Glomerular visceral epithelial cell (primary cell): ENCODE measurements around the gene FLT4.

Experiments
- DNase-seq: peaks from one replicate; pipeline ENCODE4 v3.0.0-alpha.2; 2016; ENCODE audit errors: extremely low spot score

Gene FLT4

DNA sequence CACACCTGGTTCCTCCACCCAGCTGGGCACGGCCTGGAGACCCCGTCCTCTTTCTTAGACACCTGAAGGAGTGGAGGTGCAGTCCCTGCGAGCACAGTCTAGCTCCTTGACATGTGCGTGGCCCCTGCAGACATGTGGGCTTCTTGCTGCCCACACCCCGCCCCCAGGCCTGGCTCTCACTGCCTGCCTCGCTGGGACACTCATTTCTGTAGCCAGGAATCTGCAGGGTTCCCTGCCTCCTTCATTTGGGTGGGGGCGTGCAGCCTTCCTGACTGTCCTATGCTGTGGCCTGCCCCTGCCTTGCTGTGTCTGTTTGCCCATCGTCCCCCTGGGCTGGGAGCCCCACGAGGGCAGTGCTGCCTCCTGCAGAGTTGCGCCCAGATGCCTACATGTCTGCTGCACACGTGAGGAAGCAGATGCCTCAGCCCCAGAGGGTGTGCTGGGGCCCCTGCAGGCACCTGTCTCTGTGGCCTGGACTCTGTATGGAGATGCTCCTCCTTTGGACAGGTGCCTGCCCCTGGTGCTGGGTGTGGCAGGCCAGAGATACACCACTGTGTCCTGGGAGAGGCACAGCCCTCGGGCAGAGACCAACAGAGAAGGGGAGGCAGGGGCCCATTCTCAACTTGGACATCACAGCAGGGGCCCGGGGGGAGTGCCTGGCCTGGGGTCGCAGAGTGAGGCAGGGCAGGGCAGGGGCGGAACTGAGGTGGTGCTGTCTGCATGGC lies 22.6 kb downstream of the FLT4 start:
- DNase-seq, result no peak

GRCh38 chr5:180625791-180626660 lies 23.4 kb downstream of the FLT4 start:
- DNase-seq, result no peak

DNA sequence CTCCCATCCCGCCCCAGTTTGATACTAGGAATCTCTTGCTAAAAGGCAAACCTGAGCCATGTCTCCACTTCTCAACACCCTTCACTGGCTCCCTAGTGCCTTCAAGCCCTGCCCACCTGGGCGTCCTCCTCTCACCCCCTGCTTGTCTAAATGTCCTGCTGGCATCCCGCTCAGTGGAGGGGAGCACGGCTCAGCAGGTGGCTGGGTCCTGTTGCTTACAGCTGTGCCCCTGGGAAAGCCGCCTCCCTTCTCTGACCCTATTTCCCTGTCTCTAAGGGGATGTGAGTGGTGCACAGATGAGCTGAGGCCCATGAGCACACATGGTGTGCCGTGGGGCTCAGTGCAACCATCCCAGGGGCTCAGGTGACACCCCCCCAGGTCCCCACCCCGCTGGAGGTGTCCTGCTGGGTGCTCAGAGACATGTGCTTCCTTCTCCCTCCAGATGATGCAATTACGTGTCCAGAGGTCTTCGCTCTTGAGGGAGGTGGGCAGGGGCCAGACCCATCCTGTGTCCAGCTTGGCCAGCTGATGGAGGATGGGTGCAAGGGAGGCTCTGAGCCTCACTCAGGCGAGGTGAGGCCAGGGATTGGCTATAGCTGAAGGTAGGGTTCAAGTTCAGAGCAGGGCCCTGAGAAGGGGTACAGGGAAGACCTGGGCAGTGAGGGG lies 24.1 kb downstream of the FLT4 start:
- DNase-seq, result no peak

DNA sequence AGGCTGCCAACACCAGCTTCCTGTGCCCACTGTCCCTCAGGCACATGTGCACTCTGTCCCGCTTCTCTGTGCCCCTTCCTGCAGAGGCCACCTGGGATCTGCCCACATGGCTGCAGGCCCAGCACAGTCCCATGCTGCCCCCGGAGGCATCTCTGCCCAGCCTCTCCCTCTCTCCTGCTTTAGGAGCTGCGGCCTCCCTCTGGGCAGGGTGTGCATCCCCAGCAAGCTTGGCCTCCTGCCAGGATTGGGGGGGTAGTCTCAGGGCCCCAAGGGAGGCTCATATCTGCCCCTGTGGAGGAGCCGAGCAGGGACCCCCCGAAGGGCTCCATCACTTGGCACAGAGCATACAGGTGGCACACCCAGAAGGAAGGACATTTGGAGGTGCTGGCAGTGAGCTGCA lies 24.8 kb downstream of the FLT4 start:
- no peak for DNase-seq

DNA sequence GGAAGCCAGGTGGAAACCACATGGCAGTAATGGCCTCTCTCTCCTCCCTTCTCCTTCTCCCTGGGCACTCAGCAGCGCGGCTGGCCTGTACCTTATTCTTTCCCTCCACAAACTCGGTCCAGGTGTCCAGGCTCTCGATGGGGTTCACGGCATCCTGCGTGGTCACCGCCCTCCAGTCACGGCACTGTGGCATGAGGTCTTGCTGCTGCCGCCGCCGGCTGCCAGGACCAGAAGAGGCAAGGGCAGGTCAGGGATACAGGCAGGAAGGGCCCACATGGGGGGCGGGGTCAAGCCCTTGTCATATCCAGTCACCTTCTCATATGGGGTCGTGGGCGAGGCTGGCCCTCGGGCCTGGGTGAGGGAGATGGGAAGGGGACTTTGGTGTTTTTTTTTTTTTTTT lies 25.6 kb downstream of the FLT4 start:
- DNase-seq, result no peak

DNA sequence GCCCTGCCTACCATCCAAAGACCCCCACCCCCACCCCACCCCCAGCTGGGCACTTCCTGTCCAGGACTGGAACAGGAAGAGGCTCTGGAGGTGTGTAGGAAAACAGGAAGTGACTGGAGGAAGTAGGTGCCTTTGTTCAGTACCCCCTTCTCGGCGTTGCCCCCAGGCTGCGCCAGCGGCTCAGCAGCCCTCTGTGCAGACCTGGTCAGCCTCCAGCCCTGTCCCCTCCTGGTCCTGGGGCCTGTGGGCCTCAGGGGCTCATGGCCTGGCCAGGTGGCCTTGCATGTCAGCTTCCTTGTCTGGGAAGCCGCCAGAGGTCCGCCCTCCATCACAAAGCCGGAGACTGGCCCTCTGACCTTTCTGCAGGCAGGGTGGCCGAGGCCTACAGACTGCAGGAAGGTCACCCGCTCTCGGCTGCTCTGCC lies 26.0 kb downstream of the FLT4 start:
- no peak for DNase-seq

DNA sequence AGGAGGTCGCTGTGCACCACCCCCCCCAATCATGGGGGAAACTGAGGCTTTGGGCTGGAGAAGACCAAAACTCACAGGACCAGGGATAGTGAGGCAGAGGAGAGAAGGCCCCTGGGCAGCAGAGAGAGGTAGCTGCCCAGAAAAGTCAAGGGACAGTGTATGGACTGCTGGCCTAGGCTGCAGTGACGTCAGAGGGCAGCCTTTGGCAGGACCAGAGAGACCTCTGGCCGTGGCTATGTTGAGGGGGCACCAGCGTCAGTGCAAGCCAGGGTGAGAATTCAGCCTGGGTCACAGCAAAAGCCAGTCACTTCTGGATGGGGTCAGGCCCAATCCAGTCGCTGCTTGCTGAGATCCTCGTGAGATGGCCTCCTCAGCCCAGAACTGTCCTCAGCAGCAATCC lies 26.5 kb downstream of the FLT4 start:
- DNase-seq, result no peak

DNA sequence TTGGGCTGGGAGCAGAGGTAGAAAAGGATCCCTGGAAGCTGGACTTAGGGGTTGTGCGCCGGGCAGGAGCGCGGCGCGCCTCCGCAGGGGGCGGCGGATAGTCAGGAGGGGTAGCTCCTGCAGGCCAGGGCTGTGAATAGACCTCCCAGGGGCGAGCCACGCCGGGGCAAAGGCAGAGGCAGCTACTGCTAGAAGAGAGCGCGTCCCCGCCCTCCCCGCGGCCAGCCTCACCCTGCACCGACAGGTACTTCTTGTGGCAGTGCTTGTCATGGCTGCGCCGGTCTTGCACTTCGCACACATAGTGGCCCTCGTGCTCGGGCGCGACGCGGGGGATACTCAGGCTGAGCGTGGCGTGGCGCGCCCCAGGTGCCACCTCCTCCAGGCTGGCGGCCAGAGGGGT lies 28.1 kb downstream of the FLT4 start:
- no peak for DNase-seq

GRCh38 chr5:180620014-180620413 lies 29.4 kb downstream of the FLT4 start:
- DNase-seq, result no peak

DNA sequence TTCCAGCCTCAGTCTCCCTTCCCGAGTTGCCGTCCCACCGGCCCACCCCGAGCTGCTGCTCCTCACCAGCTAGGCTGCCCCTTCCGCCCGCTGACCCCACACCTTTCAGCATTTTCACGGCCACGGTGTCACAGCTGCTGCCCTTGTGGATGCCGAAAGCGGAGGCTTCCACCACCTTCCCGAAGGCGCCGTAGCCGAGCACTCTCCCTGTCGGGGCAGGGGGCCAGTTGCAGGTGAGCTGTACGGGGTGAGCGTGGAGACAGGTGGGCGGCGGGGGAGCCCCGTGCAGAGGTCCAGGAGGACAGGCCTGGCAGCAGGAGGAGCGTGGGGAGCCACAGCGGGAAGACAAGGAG lies 29.9 kb downstream of the FLT4 start:
- no peak for DNase-seq

GRCh38 chr5:180618829-180619562 lies 30.4 kb downstream of the FLT4 start:
- DNase-seq, result peak; percentile 40

- no peak for DNase-seq
Observed at GRCh38 chr5:180618487-180618828, 30.9 kb downstream of the FLT4 start.

GRCh38 chr5:180613814-180614188 lies 35.6 kb downstream of the FLT4 start:
- DNase-seq, result no peak

GRCh38 chr5:180613188-180613813 lies 36.1 kb downstream of the FLT4 start:
- DNase-seq, result no peak

- no peak for DNase-seq
Observed at GRCh38 chr5:180612683-180613082, 36.7 kb downstream of the FLT4 start.

- DNase-seq, result peak; percentile 15
Observed at GRCh38 chr5:180611140-180611850, 38.1 kb downstream of the FLT4 start.

DNA sequence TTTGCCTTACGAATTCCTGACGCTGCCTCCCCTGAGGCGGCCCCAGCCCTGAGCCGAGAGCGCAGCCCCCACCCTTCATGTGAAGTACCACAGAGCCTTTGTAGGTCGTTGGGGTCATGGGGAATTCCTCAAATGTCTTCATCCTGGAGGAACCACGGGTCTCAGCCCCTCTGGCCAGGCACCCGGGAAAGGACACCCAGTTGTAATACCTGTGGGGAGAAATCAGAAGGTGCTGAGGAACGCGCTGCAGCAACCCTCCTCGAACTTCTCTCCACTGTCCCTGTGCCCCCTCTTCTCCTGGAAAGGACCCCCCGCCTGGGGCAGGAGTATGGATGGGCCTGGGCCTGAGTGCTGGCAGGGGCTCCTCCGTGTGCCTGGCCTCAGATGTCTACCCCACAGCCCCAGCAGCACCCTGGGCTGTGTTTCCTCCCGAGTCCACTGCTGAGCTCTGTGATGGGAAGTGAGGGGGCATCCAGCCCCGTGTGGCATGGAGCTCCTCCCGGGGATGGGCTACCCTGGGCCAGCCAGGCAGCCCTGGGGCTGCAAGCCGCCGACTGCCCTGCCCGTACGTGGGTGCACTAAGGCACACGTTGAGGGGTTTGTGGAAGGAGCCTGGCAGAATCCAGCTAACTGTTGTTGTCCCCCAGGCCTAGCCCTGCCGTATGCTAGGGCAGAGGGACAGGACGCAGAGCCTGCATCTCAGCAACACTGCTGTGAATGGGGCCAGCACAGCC lies 39.4 kb downstream of the FLT4 start:
- DNase-seq, result no peak

GRCh38 chr5:180609386-180609785 lies 40.0 kb downstream of the FLT4 start:
- no peak for DNase-seq

- no peak for DNase-seq
Observed at GRCh38 chr5:180608572-180609310, 40.7 kb downstream of the FLT4 start.
